ENCODE results near the gene BASP1.

Gene BASP1

GRCh38 chr5:17223367-17224185, 6.1 kb downstream of the BASP1 start:
- WGBS (ENCODE audit: insufficient coverage, insufficient read length): no CpG with 5 or more reads among the region's 5 CpGs
- no peak overlapping the region for H3K4me3 ChIP-seq (ENCODE audit: low read length)
- peaks cover 8% of the 10 kb centered on the region; the same call in 1 of the 2 replicates for H3K4me1 ChIP-seq (ENCODE audit: control insufficient read depth, insufficient read depth, low read length)
- DNase-seq (ENCODE audit: low read depth, low spot score): no peak
- no peaks in the 10 kb centered on the region for H3K36me3 ChIP-seq (ENCODE audit: control insufficient read depth, insufficient read depth, low read length)
- no peaks in the 10 kb centered on the region for H3K27me3 ChIP-seq (ENCODE audit: control insufficient read depth, insufficient read depth, low read length)
- H3K27ac ChIP-seq (ENCODE audit: low read length): no peak overlapping the region
- no peaks in the 10 kb centered on the region for H3K9me3 ChIP-seq (ENCODE audit: control insufficient read depth, insufficient read depth, low read length)

GRCh38 chr5:17224858-17225511, 7.6 kb downstream of the BASP1 start:
- DNase-seq (ENCODE audit: low read depth, low spot score): no peak
- H3K27ac ChIP-seq (ENCODE audit: low read length): no peak overlapping the region
- H3K4me3 ChIP-seq (ENCODE audit: low read length): no peak overlapping the region
- no CpG with 5 or more reads among the region's 11 CpGs for WGBS (ENCODE audit: insufficient coverage, insufficient read length)
- no peaks in the 10 kb centered on the region for H3K36me3 ChIP-seq (ENCODE audit: control insufficient read depth, insufficient read depth, low read length)
- H3K27me3 ChIP-seq (ENCODE audit: control insufficient read depth, insufficient read depth, low read length): no peaks in the 10 kb centered on the region
- no peaks in the 10 kb centered on the region for H3K9me3 ChIP-seq (ENCODE audit: control insufficient read depth, insufficient read depth, low read length)
- peaks cover 10% of the 10 kb centered on the region; the same call in 1 of the 2 replicates for H3K4me1 ChIP-seq (ENCODE audit: control insufficient read depth, insufficient read depth, low read length)

GRCh38 chr5:17225520-17225919, 8.1 kb downstream of the BASP1 start:
- DNase-seq (ENCODE audit: low read depth, low spot score): no peak
- H3K27ac ChIP-seq (ENCODE audit: low read length): no peak overlapping the region
- H3K27me3 ChIP-seq (ENCODE audit: control insufficient read depth, insufficient read depth, low read length): no peaks in the 10 kb centered on the region
- no peaks in the 10 kb centered on the region for H3K36me3 ChIP-seq (ENCODE audit: control insufficient read depth, insufficient read depth, low read length)
- no peak overlapping the region for H3K4me3 ChIP-seq (ENCODE audit: low read length)
- H3K9me3 ChIP-seq (ENCODE audit: control insufficient read depth, insufficient read depth, low read length): no peaks in the 10 kb centered on the region
- no CpG with 5 or more reads among the region's 9 CpGs for WGBS (ENCODE audit: insufficient coverage, insufficient read length)
- H3K4me1 ChIP-seq (ENCODE audit: control insufficient read depth, insufficient read depth, low read length): peaks cover 10% of the 10 kb centered on the region; the same call in 1 of the 2 replicates

GRCh38 chr5:17227868-17228267, 10.4 kb downstream of the BASP1 start:
- Histone ChIP-seq H3K27me3 (ENCODE audit: control insufficient read depth, insufficient read depth, low read length) (no peaks in the 10 kb centered on the region), H3K4me3 (ENCODE audit: low read length) (no peak overlapping the region), H3K36me3 (ENCODE audit: control insufficient read depth, insufficient read depth, low read length) (peaks cover 3% of the 10 kb centered on the region; the same call in 1 of the 2 replicates), H3K27ac (ENCODE audit: low read length) (no peak overlapping the region), H3K4me1 (ENCODE audit: control insufficient read depth, insufficient read depth, low read length) (peaks cover 9% of the 10 kb centered on the region; the same call in 1 of the 2 replicates), H3K9me3 (ENCODE audit: control insufficient read depth, insufficient read depth, low read length) (no peaks in the 10 kb centered on the region)
- DNase-seq (ENCODE audit: low read depth, low spot score): no peak
- WGBS (ENCODE audit: insufficient coverage, insufficient read length): no CpG with 5 or more reads among the region's 1 CpG

- Histone ChIP-seq H3K36me3 (ENCODE audit: control insufficient read depth, insufficient read depth, low read length) (peaks cover 3% of the 10 kb centered on the region; the same call in 1 of the 2 replicates), H3K4me3 (ENCODE audit: low read length) (no peak overlapping the region), H3K27ac (ENCODE audit: low read length) (no peak overlapping the region), H3K27me3 (ENCODE audit: control insufficient read depth, insufficient read depth, low read length) (no peaks in the 10 kb centered on the region), H3K9me3 (ENCODE audit: control insufficient read depth, insufficient read depth, low read length) (no peaks in the 10 kb centered on the region), H3K4me1 (ENCODE audit: control insufficient read depth, insufficient read depth, low read length) (peaks cover 5% of the 10 kb centered on the region; the same call in 1 of the 2 replicates)
- DNase-seq (ENCODE audit: low read depth, low spot score): no peak
- WGBS (ENCODE audit: insufficient coverage, insufficient read length): no CpG with 5 or more reads among the region's 3 CpGs
Measured at GRCh38 chr5:17228821-17229291, 11.4 kb downstream of the BASP1 start.

- H3K4me1 ChIP-seq (ENCODE audit: control insufficient read depth, insufficient read depth, low read length): peaks cover 5% of the 10 kb centered on the region; the same call in 1 of the 2 replicates
- H3K27ac ChIP-seq (ENCODE audit: low read length): no peak overlapping the region
Measured at GRCh38 chr5:17229313-17229712, 11.9 kb downstream of the BASP1 start.

GRCh38 chr5:17230191-17230590, 12.8 kb downstream of the BASP1 start:
- Histone ChIP-seq H3K27ac (ENCODE audit: low read length) (no peak overlapping the region), H3K4me1 (ENCODE audit: control insufficient read depth, insufficient read depth, low read length) (0 out of 2 replicates have a peak, but pooled peaks cover 3% of the 10 kb centered on the region), H3K27me3 (ENCODE audit: control insufficient read depth, insufficient read depth, low read length) (no peaks in the 10 kb centered on the region), H3K4me3 (ENCODE audit: low read length) (no peak overlapping the region), H3K36me3 (ENCODE audit: control insufficient read depth, insufficient read depth, low read length) (peaks cover 3% of the 10 kb centered on the region; the same call in 1 of the 2 replicates), H3K9me3 (ENCODE audit: control insufficient read depth, insufficient read depth, low read length) (no peaks in the 10 kb centered on the region)
- WGBS (ENCODE audit: insufficient coverage, insufficient read length): no CpG with 5 or more reads among the region's 3 CpGs
- no peak for DNase-seq (ENCODE audit: low read depth, low spot score)

More at GRCh38 chr5:17229313-17229712, 11.9 kb downstream of the BASP1 start:
- no peak for DNase-seq (ENCODE audit: low read depth, low spot score)
- no CpG with 5 or more reads among the region's 4 CpGs for WGBS (ENCODE audit: insufficient coverage, insufficient read length)
- no peaks in the 10 kb centered on the region for H3K27me3 ChIP-seq (ENCODE audit: control insufficient read depth, insufficient read depth, low read length)
- no peaks in the 10 kb centered on the region for H3K9me3 ChIP-seq (ENCODE audit: control insufficient read depth, insufficient read depth, low read length)
- H3K36me3 ChIP-seq (ENCODE audit: control insufficient read depth, insufficient read depth, low read length): peaks cover 3% of the 10 kb centered on the region; the same call in 1 of the 2 replicates
- no peak overlapping the region for H3K4me3 ChIP-seq (ENCODE audit: low read length)

GRCh38 chr5:17230808-17231525, 13.5 kb downstream of the BASP1 start:
- Histone ChIP-seq H3K36me3 (ENCODE audit: control insufficient read depth, insufficient read depth, low read length) (peaks cover 3% of the 10 kb centered on the region; the same call in 1 of the 2 replicates), H3K4me3 (ENCODE audit: low read length) (no peak overlapping the region), H3K27ac (ENCODE audit: low read length) (no peak overlapping the region), H3K27me3 (ENCODE audit: control insufficient read depth, insufficient read depth, low read length) (no peaks in the 10 kb centered on the region), H3K4me1 (ENCODE audit: control insufficient read depth, insufficient read depth, low read length) (0 out of 2 replicates have a peak, but pooled peaks cover 3% of the 10 kb centered on the region), H3K9me3 (ENCODE audit: control insufficient read depth, insufficient read depth, low read length) (no peaks in the 10 kb centered on the region)
- DNase-seq (ENCODE audit: low read depth, low spot score): no peak
- 100% methylated on average over 3 of the region's 10 CpGs for WGBS (ENCODE audit: insufficient coverage, insufficient read length)

- DNase-seq (ENCODE audit: low read depth, low spot score): no peak
- WGBS (ENCODE audit: insufficient coverage, insufficient read length): no CpG with 5 or more reads among the region's 9 CpGs
Measured at GRCh38 chr5:17232405-17232804, 15.0 kb downstream of the BASP1 start.

GRCh38 chr5:17233488-17233887, 16.1 kb downstream of the BASP1 start:
- Histone ChIP-seq H3K4me3 (ENCODE audit: low read length) (no peak overlapping the region), H3K4me1 (ENCODE audit: control insufficient read depth, insufficient read depth, low read length) (0 out of 2 replicates have a peak, but pooled peaks cover 3% of the 10 kb centered on the region), H3K9me3 (ENCODE audit: control insufficient read depth, insufficient read depth, low read length) (no peaks in the 10 kb centered on the region), H3K27ac (ENCODE audit: low read length) (no peak overlapping the region), H3K27me3 (ENCODE audit: control insufficient read depth, insufficient read depth, low read length) (no peaks in the 10 kb centered on the region), H3K36me3 (ENCODE audit: control insufficient read depth, insufficient read depth, low read length) (peaks cover 3% of the 10 kb centered on the region; the same call in 1 of the 2 replicates)
- no peak for DNase-seq (ENCODE audit: low read depth, low spot score)
- WGBS (ENCODE audit: insufficient coverage, insufficient read length): no CpG with 5 or more reads among the region's 6 CpGs

More at GRCh38 chr5:17232405-17232804, 15.0 kb downstream of the BASP1 start:
- H3K4me3 ChIP-seq (ENCODE audit: low read length): no peak overlapping the region
- no peaks in the 10 kb centered on the region for H3K27me3 ChIP-seq (ENCODE audit: control insufficient read depth, insufficient read depth, low read length)
- H3K27ac ChIP-seq (ENCODE audit: low read length): no peak overlapping the region
- no peaks in the 10 kb centered on the region for H3K9me3 ChIP-seq (ENCODE audit: control insufficient read depth, insufficient read depth, low read length)
- 0 out of 2 replicates have a peak, but pooled peaks cover 3% of the 10 kb centered on the region for H3K4me1 ChIP-seq (ENCODE audit: control insufficient read depth, insufficient read depth, low read length)
- peaks cover 3% of the 10 kb centered on the region; the same call in 1 of the 2 replicates for H3K36me3 ChIP-seq (ENCODE audit: control insufficient read depth, insufficient read depth, low read length)

All from iPS DF 6.9 (cell line).